Fibroblast of skin of right biceps (primary cell): ENCODE results near the gene FAS.
"Not testable (repeated sequence)": the region's sequence is repeated elsewhere in the genome, so short reads cannot be mapped to it uniquely, and the experiment has no call there.

Experiments
- DNase-seq: peaks from one replicate; pipeline ENCODE4 v3.0.0-alpha.2; 2013

The FAS gene

GRCh38 chr10:88995156-88995876 is 4.7 kb downstream of the FAS start:
- no peak for DNase-seq

GRCh38 chr10:88996927-88997326 is 6.3 kb downstream of the FAS start:
- no peak for DNase-seq

DNA sequence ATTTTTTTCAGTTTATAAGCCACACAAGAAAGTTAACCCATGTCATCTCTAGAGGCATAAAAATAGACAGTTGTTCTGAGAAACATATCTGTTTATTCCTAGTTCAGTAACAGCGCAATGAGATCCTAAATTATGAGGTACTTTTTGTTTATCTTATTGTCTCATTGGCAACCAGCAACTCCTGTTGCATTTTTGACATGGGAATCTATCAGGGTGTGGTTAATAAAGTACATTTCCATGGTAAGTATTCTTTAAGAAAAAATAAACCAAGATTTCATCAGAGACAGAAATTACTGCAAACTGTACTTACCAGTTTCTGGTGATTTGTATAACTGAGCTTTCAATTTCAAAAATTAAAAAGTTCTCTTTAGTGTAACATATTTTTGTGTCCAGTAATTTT is 9.0 kb downstream of the FAS start:
- DNase-seq = no peak

DNA sequence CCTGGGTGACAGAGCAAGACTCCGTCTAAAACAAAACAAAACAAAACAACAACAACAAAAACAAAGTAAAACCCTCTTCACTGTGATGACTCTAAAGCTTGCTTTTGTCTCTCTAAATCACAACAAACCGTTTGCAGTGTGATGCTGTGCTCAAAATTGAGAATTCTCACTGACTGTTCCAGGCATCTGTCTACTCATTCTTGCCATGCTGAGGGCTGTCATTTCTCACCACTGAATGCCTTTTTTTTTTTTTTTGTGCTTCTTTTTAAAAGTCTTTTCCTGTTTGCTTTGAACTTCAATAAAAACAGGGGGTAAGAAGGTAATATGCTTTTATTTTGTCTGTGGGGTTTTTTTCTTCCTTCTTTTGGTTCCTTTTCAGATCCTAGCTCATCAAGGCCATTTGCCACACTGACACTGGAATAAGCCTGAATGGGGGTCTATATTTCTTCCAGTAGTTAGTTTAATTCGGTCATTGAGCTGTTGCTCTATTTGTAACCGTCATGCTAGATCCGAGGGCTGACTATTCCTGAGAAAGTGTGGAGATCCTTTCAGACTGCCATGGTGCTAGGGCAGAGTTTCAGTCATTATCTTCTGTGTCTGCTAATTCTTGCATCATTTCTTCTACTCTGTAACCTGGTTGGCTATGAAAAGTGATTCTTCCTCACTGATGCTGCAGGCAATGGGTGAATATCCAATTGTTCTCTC is 10.6 kb downstream of the FAS start:
- DNase-seq = no peak

- peak; percentile 22 for DNase-seq
Observed at GRCh38 chr10:89001729-89002072, 11.1 kb downstream of the FAS start.

GRCh38 chr10:89002226-89002978 is 11.8 kb downstream of the FAS start:
- no peak for DNase-seq

DNA sequence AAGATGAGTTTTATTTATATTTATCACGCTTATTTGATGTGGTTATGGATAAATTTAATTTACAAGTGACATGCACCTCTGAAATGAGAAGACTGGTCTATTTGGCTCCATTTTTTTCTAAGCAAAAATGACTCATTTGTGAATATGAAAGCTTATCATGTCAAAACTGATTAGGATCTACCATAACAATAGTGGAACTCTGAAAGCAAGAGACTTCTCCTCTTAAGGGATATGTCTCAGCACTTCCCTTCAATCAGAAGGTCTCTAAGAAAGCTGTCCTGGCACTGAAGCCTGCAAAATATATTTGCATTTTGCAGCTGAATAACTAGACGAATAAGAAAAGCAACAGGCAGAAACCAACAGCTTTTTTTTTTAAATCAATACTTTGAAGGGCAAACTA is 12.7 kb downstream of the FAS start:
- DNase-seq = no peak

DNA sequence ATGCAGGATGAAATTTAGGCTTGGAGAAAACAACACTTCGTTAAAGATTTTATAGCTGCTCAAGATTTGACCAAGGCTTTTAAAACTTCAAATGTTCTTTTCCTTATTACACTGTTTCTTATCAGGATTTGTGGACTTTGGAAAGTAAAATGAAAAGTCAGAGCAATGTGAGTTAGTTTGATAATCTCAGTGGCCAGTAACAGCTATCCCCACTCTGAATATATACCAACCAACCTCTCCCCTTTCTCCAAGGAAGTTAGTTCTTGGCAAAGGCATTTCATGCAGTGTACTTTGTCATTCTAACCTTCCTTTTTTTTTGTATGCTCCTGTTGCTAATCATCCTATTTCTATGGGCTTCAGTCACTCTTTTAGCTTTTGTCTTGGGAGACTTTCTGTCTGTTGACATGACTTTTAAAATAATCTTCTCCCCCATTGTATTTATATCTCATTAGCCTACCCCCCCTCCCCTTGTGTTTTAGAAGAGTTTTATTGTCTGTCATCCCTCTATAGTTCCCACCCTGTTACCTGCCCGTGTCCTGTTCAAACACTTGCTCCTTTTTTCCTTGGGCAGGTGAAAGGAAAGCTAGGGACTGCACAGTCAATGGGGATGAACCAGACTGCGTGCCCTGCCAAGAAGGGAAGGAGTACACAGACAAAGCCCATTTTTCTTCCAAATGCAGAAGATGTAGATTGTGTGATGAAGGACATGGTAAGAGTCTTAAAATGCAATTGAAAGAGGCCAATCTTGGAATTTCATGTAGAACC is 16.7 kb downstream of the FAS start:
- no peak for DNase-seq

DNA sequence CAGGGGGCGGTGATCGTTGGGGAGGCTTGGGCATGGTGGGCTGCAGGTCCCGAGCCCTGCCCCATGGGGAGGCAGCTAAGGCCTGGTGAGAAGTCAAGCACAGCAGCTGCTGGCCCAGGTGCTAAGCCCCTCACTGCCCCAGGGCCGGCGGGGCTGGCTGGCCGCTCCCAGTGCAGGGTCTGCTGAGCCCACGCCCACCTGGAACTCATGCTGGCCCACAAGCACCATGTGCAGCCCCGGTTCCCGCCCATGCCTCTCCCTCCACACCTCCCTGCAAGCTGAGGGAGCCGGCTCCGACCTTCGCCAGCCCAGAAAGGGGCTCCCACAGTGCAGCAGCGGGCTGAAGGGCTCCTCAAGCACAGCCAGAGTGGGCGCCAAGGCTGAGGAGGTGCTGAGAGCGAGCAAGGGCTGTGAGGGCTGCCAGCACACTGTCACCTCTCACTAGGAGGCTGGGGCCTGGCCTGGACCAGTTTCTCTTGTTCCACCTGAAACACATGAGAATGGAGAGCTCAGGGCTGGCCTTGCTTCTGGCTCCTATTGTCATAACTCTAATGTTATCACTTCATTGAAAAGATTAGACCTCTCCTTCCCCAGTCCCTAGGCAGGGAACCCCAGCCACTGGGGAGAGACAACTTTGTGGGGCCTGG is 28.2 kb downstream of the FAS start:
- not testable (repeated sequence) for DNase-seq

GRCh38 chr10:89019569-89020327 is 29.1 kb downstream of the FAS start:
- DNase-seq = no peak

- DNase-seq = peak; percentile 18
Observed at GRCh38 chr10:89021526-89021925, 30.9 kb downstream of the FAS start.

DNA sequence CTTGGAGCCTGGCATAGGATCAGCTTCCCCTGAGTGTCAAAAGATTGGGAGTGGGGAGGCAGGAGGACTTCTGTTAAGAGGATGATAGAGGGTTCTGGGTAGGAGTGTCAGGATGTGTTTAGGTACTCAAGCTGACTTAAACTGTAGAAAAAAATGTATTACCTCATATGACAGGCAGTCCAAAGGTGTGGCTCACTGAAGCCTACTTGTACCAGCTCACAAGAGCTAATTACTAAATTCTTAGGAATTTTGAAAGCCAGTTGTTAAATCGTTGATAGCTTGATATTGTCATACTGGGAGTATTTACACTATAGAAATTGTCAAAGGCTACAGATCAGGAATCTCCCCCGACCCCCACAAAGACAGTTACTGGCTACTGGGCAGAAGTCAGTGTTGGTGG is 32.1 kb downstream of the FAS start:
- no peak for DNase-seq

GRCh38 chr10:89025453-89025852 is 34.9 kb downstream of the FAS start:
- no peak for DNase-seq

DNA sequence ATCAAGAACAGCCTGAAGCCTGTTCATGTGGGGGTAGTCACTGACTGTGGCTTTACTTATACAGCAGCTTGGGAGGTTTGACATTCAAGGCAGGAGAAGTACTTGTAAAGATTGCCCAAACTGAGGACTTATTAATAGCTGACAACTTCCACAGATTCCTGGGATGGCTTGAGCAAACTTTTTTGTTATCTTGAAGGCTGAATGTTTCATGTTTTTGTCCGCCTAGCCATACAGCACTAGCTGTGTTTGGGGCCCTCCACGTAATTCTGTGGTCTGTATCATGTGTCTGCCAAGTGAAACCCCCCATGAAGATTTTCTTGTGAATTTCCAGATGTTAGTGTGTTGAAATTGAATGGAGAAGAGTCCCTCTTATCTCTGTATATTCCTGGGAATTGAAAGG is 38.6 kb downstream of the FAS start:
- peak; percentile 56 for DNase-seq

DNA sequence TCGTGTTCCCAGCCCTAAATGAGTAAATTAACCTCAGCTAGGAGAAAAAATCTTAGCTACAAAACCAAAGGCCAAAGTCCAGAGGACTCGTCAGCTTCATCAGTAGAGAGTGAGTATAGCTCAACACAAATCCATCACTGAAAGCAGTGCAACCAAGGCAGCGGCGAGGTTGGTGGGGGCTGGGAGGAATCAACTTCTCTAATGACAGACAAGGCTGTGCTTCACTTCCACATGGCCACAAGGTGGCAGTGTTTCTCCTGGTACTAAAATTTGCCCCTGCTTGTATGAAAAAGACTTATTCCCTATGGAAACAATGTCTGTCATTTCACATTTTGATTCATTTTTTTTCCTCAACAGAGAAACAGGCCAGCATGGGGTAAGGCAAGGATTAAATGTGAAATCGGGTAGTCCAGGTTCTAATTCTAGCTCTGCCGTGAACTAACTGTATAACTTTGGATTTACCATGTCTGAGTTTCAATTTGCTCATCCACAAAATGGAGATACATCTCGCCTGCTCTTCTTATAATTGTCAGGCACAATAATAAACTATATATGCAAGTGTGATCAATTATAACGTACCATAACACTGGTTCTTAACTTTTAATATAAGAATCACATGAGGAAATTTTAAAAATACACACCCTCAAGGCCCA is 39.3 kb downstream of the FAS start:
- peak; percentile 84 for DNase-seq

DNA sequence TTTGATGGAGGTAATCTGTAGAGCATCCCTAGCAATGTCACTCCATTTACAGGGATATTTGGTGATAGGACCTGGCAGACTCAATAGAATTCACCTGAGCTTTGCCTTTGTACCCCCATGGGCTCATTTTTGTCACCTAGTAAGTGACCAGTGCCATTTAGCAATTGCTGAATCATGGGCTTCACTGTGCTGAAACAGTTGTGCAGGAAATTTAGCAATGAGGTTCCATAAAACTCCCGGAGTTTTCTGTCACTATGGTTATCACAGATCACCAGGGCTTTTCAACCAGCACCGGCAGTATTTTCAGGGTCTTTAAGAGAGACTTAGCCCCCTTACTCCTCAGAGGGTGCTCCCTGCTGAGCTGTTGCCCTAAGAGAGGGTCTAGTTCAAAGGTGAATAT is 40.2 kb downstream of the FAS start:
- DNase-seq = no peak

DNA sequence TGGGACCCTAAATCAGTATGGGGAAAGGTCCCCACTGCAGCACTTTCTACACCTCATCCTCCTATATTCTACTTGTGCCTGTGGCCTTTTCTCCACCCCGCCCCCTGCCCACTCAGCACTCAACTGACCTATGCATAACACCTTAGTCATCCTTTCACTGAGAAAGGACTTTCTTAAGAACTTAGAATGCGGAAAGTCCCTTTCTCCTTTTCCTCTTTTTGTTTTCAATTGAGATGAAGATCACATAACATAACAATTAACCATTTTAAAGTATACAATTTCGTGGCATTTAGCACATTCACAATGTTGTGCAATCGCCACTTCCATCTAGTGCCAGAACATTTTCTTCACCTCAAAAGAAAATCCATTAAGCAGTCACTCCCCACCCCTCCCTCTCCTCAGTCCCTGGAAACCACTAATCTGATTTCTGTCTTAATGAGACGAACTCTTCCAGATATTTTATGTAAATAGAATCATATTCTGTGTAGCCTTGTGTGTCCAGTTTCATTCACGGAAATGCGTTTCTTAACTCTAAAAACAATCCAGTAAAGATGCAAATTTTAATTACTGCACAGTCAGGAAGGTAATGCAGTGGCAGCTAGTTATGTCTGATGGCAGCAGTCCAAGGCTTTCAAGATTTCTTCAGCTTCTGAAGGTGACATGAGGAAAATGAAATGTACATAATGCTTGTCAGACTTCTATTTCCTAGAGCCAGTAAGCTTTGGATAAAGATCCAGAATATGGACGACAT is 41.7 kb downstream of the FAS start:
- peak; percentile 80 for DNase-seq

GRCh38 chr10:89035461-89035860 is 44.9 kb downstream of the FAS start:
- no peak for DNase-seq

DNA sequence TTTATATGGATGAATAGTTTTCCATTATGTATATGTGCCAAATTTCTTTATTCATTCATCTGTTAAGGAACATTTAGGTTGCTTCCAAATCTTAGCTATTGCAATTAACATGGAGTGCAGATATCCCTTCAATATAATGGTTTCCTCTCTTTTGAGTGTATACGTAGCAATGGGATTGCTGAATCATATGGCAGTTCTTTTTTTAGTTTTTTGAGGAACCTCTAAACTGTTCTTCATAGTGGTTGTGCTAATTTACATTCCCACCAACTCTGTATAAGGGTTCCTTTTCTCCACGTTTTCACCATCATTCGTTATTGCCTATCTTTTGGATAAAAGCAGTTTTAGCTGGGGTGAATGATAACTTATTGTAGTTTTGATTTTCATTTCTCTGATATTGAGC is 46.5 kb downstream of the FAS start:
- DNase-seq = no peak

GRCh38 chr10:89042562-89042961 is 52.0 kb downstream of the FAS start:
- DNase-seq = no peak

- DNase-seq = no peak
Observed at GRCh38 chr10:89043052-89043451, 52.5 kb downstream of the FAS start.
